Thyroid gland (tissue), 4 donors: ENCODE measurements around the gene PPP1R3G.

Experiments
- POLR2A ChIP-seq, 2 donors: fragments of 450-650 bp; IDR thresholded peaks; one replicate each; pipeline ENCODE4 v1.6.1; 2017; ENCODE audit warnings: antibody characterized with exemption in 2 of 2, mild to moderate bottlenecking in 2 of 2, moderate library complexity in 1 of 2
- TF ChIP-seq, protein P1 (sequence below), 6 experiments: fragments of 200-600 bp in 3 of 6; fragments of 450-650 bp in 3 of 6; sonication (generic) in 3 of 6; IDR thresholded peaks; one replicate each; pipeline ENCODE4 v1.5.1; 2016 to 2019; ENCODE audit warnings: antibody characterized with exemption in 6 of 6, mild to moderate bottlenecking in 2 of 6, inconsistent platforms in 1 of 6, moderate library complexity in 1 of 6

DNA sequence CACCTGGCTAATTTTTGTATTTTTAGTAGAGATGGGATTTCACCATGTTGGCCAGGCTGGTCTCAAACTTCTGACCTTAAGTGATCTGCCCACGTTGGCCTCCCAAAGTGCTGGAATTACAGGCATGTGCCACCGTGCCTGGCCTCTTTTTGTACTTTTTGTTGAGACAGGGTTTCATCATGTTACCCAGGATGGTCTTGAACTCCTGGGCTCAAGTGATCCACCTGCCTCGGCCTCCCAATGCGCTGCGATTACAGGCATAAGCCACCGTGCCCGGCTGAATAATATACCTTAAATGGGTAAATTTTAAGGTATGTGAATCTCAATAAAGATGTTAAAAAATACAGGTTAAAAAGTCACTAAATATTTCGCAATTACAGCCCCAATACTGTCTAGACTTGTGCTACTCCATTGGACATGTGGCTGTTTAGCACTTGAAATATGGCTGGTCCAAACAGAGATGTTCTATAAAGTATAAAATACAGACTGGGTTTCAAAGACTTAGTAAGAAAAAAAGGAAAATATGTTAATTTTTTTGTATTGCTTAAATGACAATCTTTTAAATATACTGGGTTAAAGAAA is 42.1 kb downstream of the PPP1R3G start:
- TF ChIP-seq POLR2A (IDR thresholded peaks at IDR 0.05): no peak
- TF ChIP-seq, protein P1, sequence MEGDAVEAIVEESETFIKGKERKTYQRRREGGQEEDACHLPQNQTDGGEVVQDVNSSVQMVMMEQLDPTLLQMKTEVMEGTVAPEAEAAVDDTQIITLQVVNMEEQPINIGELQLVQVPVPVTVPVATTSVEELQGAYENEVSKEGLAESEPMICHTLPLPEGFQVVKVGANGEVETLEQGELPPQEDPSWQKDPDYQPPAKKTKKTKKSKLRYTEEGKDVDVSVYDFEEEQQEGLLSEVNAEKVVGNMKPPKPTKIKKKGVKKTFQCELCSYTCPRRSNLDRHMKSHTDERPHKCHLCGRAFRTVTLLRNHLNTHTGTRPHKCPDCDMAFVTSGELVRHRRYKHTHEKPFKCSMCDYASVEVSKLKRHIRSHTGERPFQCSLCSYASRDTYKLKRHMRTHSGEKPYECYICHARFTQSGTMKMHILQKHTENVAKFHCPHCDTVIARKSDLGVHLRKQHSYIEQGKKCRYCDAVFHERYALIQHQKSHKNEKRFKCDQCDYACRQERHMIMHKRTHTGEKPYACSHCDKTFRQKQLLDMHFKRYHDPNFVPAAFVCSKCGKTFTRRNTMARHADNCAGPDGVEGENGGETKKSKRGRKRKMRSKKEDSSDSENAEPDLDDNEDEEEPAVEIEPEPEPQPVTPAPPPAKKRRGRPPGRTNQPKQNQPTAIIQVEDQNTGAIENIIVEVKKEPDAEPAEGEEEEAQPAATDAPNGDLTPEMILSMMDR (IDR thresholded peaks at IDR 0.05): no peak
